MM.1S (cell line): ENCODE measurements around the gene GBP1.

ENCODE experiments used
- DNase-seq: peaks from one replicate; pipeline ENCODE4 v3.0.0-alpha.2; 2015
- H2AFZ ChIP-seq: fragments of 300-600 bp; sonication (generic); 2 replicates; pipeline ENCODE4 v1.6.0; 2016; ENCODE audit warnings: antibody characterized with exemption, low read length
- H3F3A ChIP-seq: fragments of 300-600 bp; sonication (generic); 2 replicates; pipeline ENCODE4 v1.6.1; 2016; ENCODE audit warnings: mild to moderate bottlenecking, antibody characterized with exemption, low read length, moderate library complexity, mixed read lengths; ENCODE audit not compliant: insufficient read depth
- H3K27ac ChIP-seq: fragments of 300-600 bp; sonication (generic); 2 replicates; pipeline ENCODE4 v1.5.1; 2016; ENCODE audit warnings: mild to moderate bottlenecking, low read length
- H3K27me3 ChIP-seq: fragments of 300-600 bp; sonication (generic); replicated peaks from 2 replicates; pipeline ENCODE4 v1.6.0; 2016; ENCODE audit warnings: low read length; ENCODE audit not compliant: insufficient read depth
- H3K36me3 ChIP-seq: fragments of 300-600 bp; sonication (generic); replicated peaks from 2 replicates; pipeline ENCODE4 v1.6.1; 2016; ENCODE audit warnings: mild to moderate bottlenecking, low read length, mixed read lengths; ENCODE audit not compliant: insufficient read depth
- H3K4me1 ChIP-seq: fragments of 300-600 bp; sonication (generic); 2 replicates; pipeline ENCODE4 v1.6.1; 2016; ENCODE audit warnings: low read length, mixed read lengths
- H3K4me2 ChIP-seq: fragments of 300-600 bp; sonication (generic); 2 replicates; pipeline ENCODE4 v1.6.0; 2016; ENCODE audit warnings: low read depth, low read length
- H3K4me3 ChIP-seq: fragments of 300-600 bp; sonication (generic); 2 replicates; pipeline ENCODE4 v1.5.1; 2016; ENCODE audit warnings: low read length, mixed read lengths
- H3K79me2 ChIP-seq: fragments of 300-600 bp; sonication (generic); 2 replicates; pipeline ENCODE4 v1.6.1; 2016; ENCODE audit warnings: mixed run types, low read length, mixed read lengths
- H3K9ac ChIP-seq: fragments of 300-600 bp; sonication (generic); 2 replicates; pipeline ENCODE4 v1.6.1; 2016; ENCODE audit warnings: low read length, mixed read lengths
- H3K9me2 ChIP-seq: fragments of 300-600 bp; sonication (generic); replicated peaks from 2 replicates; pipeline ENCODE4 v1.6.1; 2016; ENCODE audit warnings: mild to moderate bottlenecking, low read length, mixed read lengths; ENCODE audit not compliant: insufficient read depth
- H3K9me3 ChIP-seq: fragments of 300-600 bp; sonication (generic); replicated peaks from 2 replicates; pipeline ENCODE4 v1.6.1; 2016; ENCODE audit warnings: mild to moderate bottlenecking, low read length, mixed read lengths; ENCODE audit not compliant: insufficient read depth
- H4K20me1 ChIP-seq: fragments of 300-600 bp; sonication (generic); 2 replicates; pipeline ENCODE4 v1.6.1; 2016; ENCODE audit warnings: mild to moderate bottlenecking, low read length, moderate library complexity, mixed read lengths; ENCODE audit not compliant: insufficient read depth
- CTCF ChIP-seq: fragments of 300-600 bp; sonication (generic); IDR thresholded peaks from 2 replicates; pipeline ENCODE4 v1.5.1; 2016; ENCODE audit warnings: antibody characterized with exemption, low read length, mixed read lengths
- EZH2 ChIP-seq: fragments of 300-600 bp; sonication (generic); optimal IDR thresholded peaks from 2 replicates; pipeline ENCODE3; 2017; ENCODE audit warnings: low read depth, mild to moderate bottlenecking, antibody characterized with exemption, low read length, mixed read lengths
- EZH2phosphoT487 ChIP-seq: fragments of 300-600 bp; sonication (generic); IDR thresholded peaks from 2 replicates; pipeline ENCODE4 v1.6.1; 2018; ENCODE audit warnings: antibody characterized with exemption, low read length

Gene GBP1

GRCh38 chr1:89063094-89063493 is 1.9 kb downstream of the GBP1 start:
- Histone ChIP-seq H3K79me2 (no peaks in the 10 kb centered on the region), H3K27me3 (no peaks in the 10 kb centered on the region), H3K4me3 (no peak overlapping the region), H3K4me1 (0 out of 2 replicates have a peak, but pooled peaks cover 6% of the 10 kb centered on the region), H2AFZ (no peak overlapping the region), H3K4me2 (no peak overlapping the region), H3F3A (no peaks in the 10 kb centered on the region), H4K20me1 (no peaks in the 10 kb centered on the region), H3K9me3 (no peaks in the 10 kb centered on the region), H3K9me2 (no peaks in the 10 kb centered on the region), H3K27ac (no peak overlapping the region), H3K36me3 (no peaks in the 10 kb centered on the region), H3K9ac (no peak overlapping the region)
- DNase-seq, result no peak
- TF ChIP-seq EZH2phosphoT487 (no peak), CTCF (no peak), EZH2 (no peak)

- Histone ChIP-seq H3K36me3 (no peaks in the 10 kb centered on the region), H3K9me3 (no peaks in the 10 kb centered on the region), H3K4me1 (0 out of 2 replicates have a peak, but pooled peaks cover 3% of the 10 kb centered on the region), H3K9ac (no peak overlapping the region), H3K4me3 (no peak overlapping the region), H3K4me2 (no peak overlapping the region), H3K79me2 (no peaks in the 10 kb centered on the region), H4K20me1 (no peaks in the 10 kb centered on the region), H2AFZ (no peak overlapping the region), H3F3A (no peaks in the 10 kb centered on the region), H3K27me3 (no peaks in the 10 kb centered on the region), H3K27ac (no peak overlapping the region), H3K9me2 (no peaks in the 10 kb centered on the region)
- no peak for DNase-seq
- TF ChIP-seq EZH2 (no peak), CTCF (no peak), EZH2phosphoT487 (no peak)
These were observed 4.9 kb downstream of the GBP1 start for GRCh38 chr1:89060091-89060490.

- H3K27ac ChIP-seq, result no peak overlapping the region
- H4K20me1 ChIP-seq, result no peaks in the 10 kb centered on the region
- H3K4me1 ChIP-seq, result no peaks in the 10 kb centered on the region
- no peak overlapping the region for H3K4me2 ChIP-seq
- H3K36me3 ChIP-seq, result no peaks in the 10 kb centered on the region
- TF ChIP-seq EZH2phosphoT487 (no peak), CTCF (no peak), EZH2 (no peak)
- H3F3A ChIP-seq, result no peaks in the 10 kb centered on the region
- H3K4me3 ChIP-seq, result no peak overlapping the region
- H2AFZ ChIP-seq, result no peak overlapping the region
- H3K9me3 ChIP-seq, result no peaks in the 10 kb centered on the region
- H3K9ac ChIP-seq, result no peak overlapping the region
- no peaks in the 10 kb centered on the region for H3K79me2 ChIP-seq
- H3K27me3 ChIP-seq, result no peaks in the 10 kb centered on the region
- H3K9me2 ChIP-seq, result no peaks in the 10 kb centered on the region
- DNase-seq, result no peak
These were observed 13.1 kb downstream of the GBP1 start for GRCh38 chr1:89051955-89052312.
